PC-3 (cell line): ENCODE data around the gene ZNF106. TPM values are rescaled to one million over a fixed set of nuclear protein-coding genes. Genes with fewer than 3 reads are reported as not detected.

ENCODE experiments used
- ATAC-seq: fragments of 200-7000 bp; cut with Tn5 transposase; 2 replicates; pipeline ENCODE4 v1.9.1; 2020; ENCODE audit warnings: mild to moderate bottlenecking, moderate library complexity
- BruUV-seq: library from RNA; stranded (reverse); fragments of 400-500 nt; replicated peaks from 2 replicates; lab custom pipeline; 2021; lab: Mats Ljungman, UMichigan
- CTCF ChIA-PET: fragments of 300-600 bp; sonication (Branson Sonifier 250); formaldehyde crosslinking; loops from one replicate; lab custom pipeline; 2022; ENCODE audit warnings: antibody characterized with exemption; lab: Charles Lee
- POLR2A ChIA-PET: fragments of 300-600 bp; sonication (Branson Sonifier 250); formaldehyde crosslinking; loops from one replicate; lab custom pipeline; 2022; ENCODE audit warnings: antibody characterized with exemption; ENCODE audit not compliant: unreplicated experiment; lab: Charles Lee
- DNase-seq: peaks from one replicate; pipeline ENCODE4 v3.0.0-alpha.2; 2015
- H2AFZ ChIP-seq: fragments of 300-600 bp; sonication (generic); 2 replicates; pipeline ENCODE4 v1.6.0; 2016; ENCODE audit warnings: antibody characterized with exemption, low read length
- H3F3A ChIP-seq: fragments of 300-600 bp; sonication (generic); one replicate; pipeline ENCODE4 v1.6.0; 2017; ENCODE audit warnings: antibody characterized with exemption, low read length, control low read depth, mild to moderate bottlenecking; ENCODE audit not compliant: unreplicated experiment
- H3K27ac ChIP-seq: fragments of 300-600 bp; sonication (generic); 2 replicates; pipeline ENCODE4 v1.5.1; 2016; ENCODE audit warnings: mild to moderate bottlenecking, low read length
- H3K27me3 ChIP-seq: fragments of 300-600 bp; sonication (generic); 2 replicates; pipeline ENCODE4 v1.6.1; 2016; ENCODE audit warnings: low read length, mixed read lengths
- H3K36me3 ChIP-seq: fragments of 300-600 bp; sonication (generic); 2 replicates; pipeline ENCODE4 v1.6.1; 2016; ENCODE audit warnings: low read depth, mixed run types, low read length, mixed read lengths
- H3K4me1 ChIP-seq: fragments of 300-600 bp; sonication (generic); 2 replicates; pipeline ENCODE4 v1.5.1; 2016; ENCODE audit warnings: low read length; ENCODE audit not compliant: insufficient read depth
- H3K4me2 ChIP-seq: fragments of 300-600 bp; sonication (generic); 2 replicates; pipeline ENCODE4 v1.6.0; 2016; ENCODE audit warnings: low read length
- H3K4me3 ChIP-seq: fragments of 300-600 bp; sonication (generic); 2 replicates; pipeline ENCODE4 v1.5.1; 2016; ENCODE audit warnings: mild to moderate bottlenecking, low read length, mixed read lengths
- H3K79me2 ChIP-seq: fragments of 300-600 bp; sonication (generic); 2 replicates; pipeline ENCODE4 v1.6.1; 2017; ENCODE audit warnings: low read length, mixed read lengths
- H3K9ac ChIP-seq: fragments of 300-600 bp; sonication (generic); 2 replicates; pipeline ENCODE4 v1.6.0; 2016; ENCODE audit warnings: mild to moderate bottlenecking, low read length
- H3K9me2 ChIP-seq: fragments of 300-600 bp; sonication (generic); replicated peaks from 2 replicates; pipeline ENCODE4 v1.6.1; 2016; ENCODE audit warnings: mixed run types, low read length, mixed read lengths
- H3K9me3 ChIP-seq: fragments of 300-600 bp; sonication (generic); 2 replicates; pipeline ENCODE4 v1.6.1; 2016; ENCODE audit warnings: low read length, mixed read lengths
- H4K20me1 ChIP-seq: fragments of 300-600 bp; sonication (generic); 2 replicates; pipeline ENCODE4 v1.6.1; 2016; ENCODE audit warnings: low read length, mixed read lengths
- EZH2 ChIP-seq: fragments of 300-600 bp; sonication (generic); IDR thresholded peaks from one replicate; pipeline ENCODE4 v1.6.1; 2017; ENCODE audit warnings: antibody characterized with exemption, mild to moderate bottlenecking, low read length; ENCODE audit not compliant: unreplicated experiment
- EZH2phosphoT487 ChIP-seq: fragments of 300-600 bp; sonication (generic); IDR thresholded peaks from 2 replicates; pipeline ENCODE4 v1.6.1; 2018; ENCODE audit warnings: mild to moderate bottlenecking, antibody characterized with exemption, low read length, borderline replicate concordance
- intact Hi-C: fragments of 100-400 bp; cut with micrococcal nuclease; formaldehyde crosslinking; loops from 2 replicates; pipeline ENCODE4 v1.9.0; 2023
- total RNA-seq: library from RNA; depleted of rRNA; stranded (reverse); fragments of >200 nt; gene quantifications from 2 replicates; pipeline ENCODE4 v1.2.3, GENCODE V29; 2014
- TF ChIP-seq, protein P1 (sequence below): fragments of 300-600 bp; sonication (generic); conservative IDR thresholded peaks from 2 replicates; pipeline ENCODE4 v1.5.1; 2017; ENCODE audit warnings: antibody characterized with exemption, low read depth, mild to moderate bottlenecking, low read length

ZNF106 gene
- total RNA-seq, 1 experiment from 2014 or later = 25.6 TPM

DNA sequence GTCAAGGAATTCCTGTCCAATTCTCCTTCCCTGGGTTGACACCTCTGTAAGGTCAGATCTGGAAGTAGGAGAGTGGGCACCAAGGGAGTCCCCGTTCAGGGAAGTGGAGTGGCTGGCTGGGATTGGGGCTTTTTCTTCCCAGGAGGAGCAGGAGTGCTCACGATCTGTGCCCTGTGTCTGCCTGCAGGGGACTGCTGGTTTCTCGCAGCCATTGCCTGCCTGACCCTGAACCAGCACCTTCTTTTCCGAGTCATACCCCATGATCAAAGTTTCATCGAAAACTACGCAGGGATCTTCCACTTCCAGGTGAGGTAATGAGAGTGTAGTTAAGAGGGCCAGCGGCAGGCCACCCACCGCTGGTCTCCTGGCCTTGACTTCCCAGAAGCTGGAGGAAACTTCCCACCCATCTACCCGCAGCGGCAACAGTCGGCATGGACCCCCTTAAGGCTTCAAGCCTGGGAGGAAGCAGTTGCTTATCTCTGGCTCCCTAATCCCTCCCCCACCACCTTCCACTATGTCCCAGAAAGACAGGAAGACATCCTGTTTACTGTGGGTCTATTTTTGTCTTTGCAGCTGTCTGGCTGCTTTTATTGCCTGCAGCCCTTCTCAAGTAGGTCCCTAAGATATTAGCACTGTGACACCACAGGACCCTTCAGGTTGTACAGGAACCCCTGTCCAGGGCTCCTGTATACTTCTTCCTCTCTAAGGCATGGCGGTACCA, 104.8 kb downstream of the ZNF106 start:
- TF ChIP-seq, protein P1, sequence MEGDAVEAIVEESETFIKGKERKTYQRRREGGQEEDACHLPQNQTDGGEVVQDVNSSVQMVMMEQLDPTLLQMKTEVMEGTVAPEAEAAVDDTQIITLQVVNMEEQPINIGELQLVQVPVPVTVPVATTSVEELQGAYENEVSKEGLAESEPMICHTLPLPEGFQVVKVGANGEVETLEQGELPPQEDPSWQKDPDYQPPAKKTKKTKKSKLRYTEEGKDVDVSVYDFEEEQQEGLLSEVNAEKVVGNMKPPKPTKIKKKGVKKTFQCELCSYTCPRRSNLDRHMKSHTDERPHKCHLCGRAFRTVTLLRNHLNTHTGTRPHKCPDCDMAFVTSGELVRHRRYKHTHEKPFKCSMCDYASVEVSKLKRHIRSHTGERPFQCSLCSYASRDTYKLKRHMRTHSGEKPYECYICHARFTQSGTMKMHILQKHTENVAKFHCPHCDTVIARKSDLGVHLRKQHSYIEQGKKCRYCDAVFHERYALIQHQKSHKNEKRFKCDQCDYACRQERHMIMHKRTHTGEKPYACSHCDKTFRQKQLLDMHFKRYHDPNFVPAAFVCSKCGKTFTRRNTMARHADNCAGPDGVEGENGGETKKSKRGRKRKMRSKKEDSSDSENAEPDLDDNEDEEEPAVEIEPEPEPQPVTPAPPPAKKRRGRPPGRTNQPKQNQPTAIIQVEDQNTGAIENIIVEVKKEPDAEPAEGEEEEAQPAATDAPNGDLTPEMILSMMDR = no peak
- TF ChIP-seq EZH2 (no peak), EZH2phosphoT487 (no peak)
- intact Hi-C loops = loop anchor here (5.0 kb wide), 1 partner anchor 114 kb away; the partner anchor contains the start of genes GANC and TMEM87A
- Histone ChIP-seq H2AFZ (peak overlapping the region; percentile 40; the same call in 1 of the 2 replicates), H3K9ac (no peak overlapping the region), H3K27me3 (no peaks in the 10 kb centered on the region), H3K9me3 (no peaks in the 10 kb centered on the region), H3K4me1 (no peaks in the 10 kb centered on the region), H3F3A (no peaks in the 10 kb centered on the region), H4K20me1 (no peaks in the 10 kb centered on the region), H3K4me3 (no peak overlapping the region), H3K27ac (no peak overlapping the region), H3K36me3 (no peaks in the 10 kb centered on the region), H3K4me2 (no peak overlapping the region), H3K79me2 (no peaks in the 10 kb centered on the region), H3K9me2 (no peaks in the 10 kb centered on the region)
- ChIA-PET CTCF (interaction anchor here (0.6 to 1.1 kb wide), 2 partner anchors 34 to 301 kb away, joined by 4 to 5 read pairs; no protein-coding TSS in a partner anchor), POLR2A (no interaction called here)
- no peak for DNase-seq
- no TSS peak for BruUV-seq
- 0 out of 2 replicates have a peak, but pooled peaks have one; percentile 25 for ATAC-seq

DNA sequence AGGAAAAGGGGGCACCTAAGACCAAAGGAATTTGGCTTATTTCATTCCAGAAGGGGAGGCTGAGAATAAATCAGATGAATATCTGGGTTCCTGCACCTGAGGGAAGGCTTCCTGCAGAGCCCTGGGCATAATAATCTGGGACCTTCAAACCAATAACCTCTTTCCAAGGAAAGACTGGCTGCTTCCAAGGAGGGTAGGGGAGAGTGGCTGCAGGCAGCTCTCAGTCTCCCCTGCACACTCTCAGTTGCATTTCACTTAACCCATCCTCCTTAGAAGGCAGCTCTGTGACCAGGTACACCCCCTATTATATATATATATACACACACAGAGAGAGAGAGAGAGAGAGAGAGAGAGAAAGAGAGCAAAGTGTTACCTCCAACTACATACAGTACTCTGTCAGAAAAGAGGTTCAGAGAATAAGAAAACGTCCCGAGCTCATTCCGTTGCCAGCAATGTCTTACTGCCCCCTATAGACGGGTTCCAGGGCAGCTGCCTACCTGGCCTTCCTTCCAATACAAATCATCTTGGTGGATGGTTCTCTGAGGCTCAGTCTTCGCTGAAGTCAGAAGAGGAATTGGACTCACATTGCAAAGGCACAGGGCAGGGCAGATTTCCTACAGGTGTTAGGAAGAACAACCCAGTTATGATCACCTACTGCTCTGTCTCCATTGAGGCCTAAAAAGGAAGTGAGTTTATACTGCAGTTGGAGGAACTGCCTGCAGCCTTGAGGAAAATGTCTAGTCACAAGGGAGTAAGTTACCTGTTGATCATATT, 105.5 kb downstream of the ZNF106 start:
- H3K9me2 ChIP-seq = no peaks in the 10 kb centered on the region
- H4K20me1 ChIP-seq = no peaks in the 10 kb centered on the region
- no peaks in the 10 kb centered on the region for H3K4me1 ChIP-seq
- no TSS peak for BruUV-seq
- no peak overlapping the region for H3K4me3 ChIP-seq
- no peaks in the 10 kb centered on the region for H3K79me2 ChIP-seq
- intact Hi-C loops = loop anchor here (5.0 kb wide), 1 partner anchor 113 kb away; the partner anchor contains the start of genes GANC and TMEM87A
- no peaks in the 10 kb centered on the region for H3K27me3 ChIP-seq
- H3K9ac ChIP-seq = no peak overlapping the region
- DNase-seq (peak; percentile 74), ATAC-seq (peak; percentile 97)
- no peaks in the 10 kb centered on the region for H3K36me3 ChIP-seq
- no peaks in the 10 kb centered on the region for H3K9me3 ChIP-seq
- POLR2A ChIA-PET = no interaction called here
- no peak overlapping the region for H3K4me2 ChIP-seq
- TF ChIP-seq, protein P1 = peak; percentile 89
- TF ChIP-seq EZH2phosphoT487 (no peak), EZH2 (no peak)
- no peaks in the 10 kb centered on the region for H3F3A ChIP-seq
- no peak overlapping the region for H3K27ac ChIP-seq
- CTCF ChIA-PET = interaction anchor here (0.5 to 1.1 kb wide), 4 partner anchors 35 to 300 kb away, joined by 3 to 5 read pairs (median 4); no protein-coding TSS in a partner anchor
- H2AFZ ChIP-seq = peak overlapping the region; percentile 40; the same call in 1 of the 2 replicates
